ENCODE results near the gene ABCD1. TPM values are rescaled to one million over a fixed set of nuclear protein-coding genes. Genes with fewer than 3 reads are reported as not detected.

Gene ABCD1
- total RNA-seq, 4 donors from 2014 or later: 13.0 to 36.6 (median 15.0) TPM

- TF ChIP-seq EP300 (IDR thresholded peaks at IDR 0.05): no peak
- TF ChIP-seq POLR2A (IDR thresholded peaks at IDR 0.05): no peak
- TF ChIP-seq, protein P1, sequence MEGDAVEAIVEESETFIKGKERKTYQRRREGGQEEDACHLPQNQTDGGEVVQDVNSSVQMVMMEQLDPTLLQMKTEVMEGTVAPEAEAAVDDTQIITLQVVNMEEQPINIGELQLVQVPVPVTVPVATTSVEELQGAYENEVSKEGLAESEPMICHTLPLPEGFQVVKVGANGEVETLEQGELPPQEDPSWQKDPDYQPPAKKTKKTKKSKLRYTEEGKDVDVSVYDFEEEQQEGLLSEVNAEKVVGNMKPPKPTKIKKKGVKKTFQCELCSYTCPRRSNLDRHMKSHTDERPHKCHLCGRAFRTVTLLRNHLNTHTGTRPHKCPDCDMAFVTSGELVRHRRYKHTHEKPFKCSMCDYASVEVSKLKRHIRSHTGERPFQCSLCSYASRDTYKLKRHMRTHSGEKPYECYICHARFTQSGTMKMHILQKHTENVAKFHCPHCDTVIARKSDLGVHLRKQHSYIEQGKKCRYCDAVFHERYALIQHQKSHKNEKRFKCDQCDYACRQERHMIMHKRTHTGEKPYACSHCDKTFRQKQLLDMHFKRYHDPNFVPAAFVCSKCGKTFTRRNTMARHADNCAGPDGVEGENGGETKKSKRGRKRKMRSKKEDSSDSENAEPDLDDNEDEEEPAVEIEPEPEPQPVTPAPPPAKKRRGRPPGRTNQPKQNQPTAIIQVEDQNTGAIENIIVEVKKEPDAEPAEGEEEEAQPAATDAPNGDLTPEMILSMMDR (IDR thresholded peaks at IDR 0.05): no peak
- peaks cover 0 to 14% (median 0%) of the 10 kb centered on the region in 4 donors for H3K4me1 ChIP-seq
- H3K27ac ChIP-seq: no peak overlapping the region
- no peaks in the 10 kb centered on the region for H3K36me3 ChIP-seq
- 61 to 75% methylated on average over 16 to 24 of the region's 24 CpGs for WGBS, 2 donors
- H3K9me3 ChIP-seq: no peaks in the 10 kb centered on the region
- DNase-seq (ENCODE audit: low spot score in 2 of 2): no peak
- no peak overlapping the region for H3K4me3 ChIP-seq
- no peaks in the 10 kb centered on the region for H3K27me3 ChIP-seq
These were observed 38.6 kb upstream of the ABCD1 start for GRCh38 chrX:153685751-153686696.

DNA sequence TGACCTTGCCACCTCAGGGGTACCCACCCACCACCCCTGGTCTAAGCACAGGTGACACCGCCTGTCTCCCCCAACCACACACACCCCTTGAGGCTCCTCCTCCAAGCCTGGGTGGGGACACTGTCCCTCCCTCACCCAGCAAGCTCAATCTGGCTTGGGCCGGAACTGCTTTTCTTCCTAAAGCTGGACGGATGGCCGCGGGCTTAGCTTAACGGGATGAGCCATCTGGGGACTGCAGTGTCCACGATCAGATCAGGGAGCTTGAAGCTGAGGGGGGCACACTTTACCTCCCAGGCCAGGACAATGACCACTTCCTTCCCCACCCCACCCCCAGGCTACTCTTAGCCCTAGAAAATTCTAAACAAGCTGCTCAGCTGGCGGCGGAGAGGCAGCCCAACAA is 37.9 kb upstream of the ABCD1 start:
- Histone ChIP-seq H3K9me3 (no peaks in the 10 kb centered on the region), H3K27ac (peak overlapping the region in 1 of 4 donors; percentile 75), H3K4me3 (no peak overlapping the region), H3K4me1 (peaks cover 0 to 14% (median 0%) of the 10 kb centered on the region in 4 donors), H3K27me3 (no peaks in the 10 kb centered on the region), H3K36me3 (no peaks in the 10 kb centered on the region)
- DNase-seq (ENCODE audit: low spot score in 2 of 2): no peak
- 40 to 73% methylated on average over 3 to 9 of the region's 9 CpGs for WGBS, 2 donors
- no peak for TF ChIP-seq POLR2A (IDR thresholded peaks at IDR 0.05)
- TF ChIP-seq, protein P1 (IDR thresholded peaks at IDR 0.05): no peak
- TF ChIP-seq EP300 (IDR thresholded peaks at IDR 0.05): no peak

GRCh38 chrX:153687121-153688039 is 37.3 kb upstream of the ABCD1 start, which contains the start of gene SLC6A8:
Gene SLC6A8 (plus strand): TSS chrX:153687926. CDS start chrX:153688575, 649 bp downstream.
- Histone ChIP-seq H3K4me3 (peak within 1 kb of the TSS; percentile 35 to 64 (median 38)), H3K27ac (peak within 1 kb of the TSS; percentile 65 to 88 (median 73)), H3K27me3 (no peaks in the 10 kb centered on the region), H3K36me3 (no peaks in the 10 kb centered on the region), H3K9me3 (no peaks in the 10 kb centered on the region), H3K4me1 (peaks cover 0 to 14% (median 0%) of the 10 kb centered on the region in 4 donors)
- peak; percentile 40 to 55 for DNase-seq (ENCODE audit: low spot score in 2 of 2)
- 3 to 42% methylated on average over 39 to 54 of the region's 66 CpGs for WGBS, 2 donors
- TF ChIP-seq EP300 (IDR thresholded peaks at IDR 0.05) (peak in 1 of 2 donors; percentile 65), POLR2A (IDR thresholded peaks at IDR 0.05) (peak in 1 of 2 donors; percentile 54)
- TF ChIP-seq, protein P1 (IDR thresholded peaks at IDR 0.05): peak in 3 of 5 experiments; percentile 28 to 36 (median 35)

DNA sequence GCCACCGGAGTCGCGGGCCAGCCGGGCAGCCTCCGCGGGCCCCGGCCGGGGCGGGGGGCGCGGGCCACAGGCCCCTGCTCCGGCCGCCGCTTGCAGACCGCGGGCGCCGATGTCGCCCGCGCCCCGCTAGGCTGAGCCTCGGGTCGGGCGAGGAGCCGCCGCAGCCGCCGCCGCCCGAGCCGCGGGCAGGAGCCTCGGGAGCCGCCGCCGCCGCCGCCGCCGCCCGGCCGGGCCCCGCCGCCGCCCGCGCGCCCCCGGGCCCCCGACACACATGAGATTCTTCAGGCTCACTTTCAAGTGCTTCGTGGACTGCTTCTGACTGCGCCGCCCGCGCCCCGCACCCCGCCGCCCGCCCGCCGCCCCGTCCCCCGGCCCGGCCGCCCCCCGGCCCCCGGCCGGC is 36.6 kb upstream of the ABCD1 start:
- H3K4me3 ChIP-seq: peak overlapping the region in 1 of 4 donors; percentile 64
- H3K27ac ChIP-seq: no peak overlapping the region
- no peaks in the 10 kb centered on the region for H3K9me3 ChIP-seq
- no peaks in the 10 kb centered on the region for H3K27me3 ChIP-seq
- H3K36me3 ChIP-seq: no peaks in the 10 kb centered on the region
- H3K4me1 ChIP-seq: peaks cover 0 to 14% (median 0%) of the 10 kb centered on the region in 4 donors
- WGBS, 2 donors: 2 to 39% methylated on average over 11 to 17 of the region's 69 CpGs
- no peak for DNase-seq (ENCODE audit: low spot score in 2 of 2)
- TF ChIP-seq EP300 (IDR thresholded peaks at IDR 0.05): no peak
- TF ChIP-seq, protein P1 (IDR thresholded peaks at IDR 0.05): no peak
- TF ChIP-seq POLR2A (IDR thresholded peaks at IDR 0.05): no peak

Data from tibial nerve (tissue), 4 donors.